GM23248 (cell line): Measurements from ENCODE around the gene CAPN6. TPM values are rescaled to one million over a fixed set of nuclear protein-coding genes. Genes with fewer than 3 reads are reported as not detected.

ENCODE experiments used
- DNase-seq: peaks from one replicate; pipeline ENCODE4 v3.0.0-alpha.2; 2015
- H2AFZ ChIP-seq: fragments of 200-600 bp; sonication (generic); 2 replicates; pipeline ENCODE4 v1.6.1; 2016; ENCODE audit warnings: antibody characterized with exemption
- H3F3A ChIP-seq: fragments of 200-600 bp; sonication (generic); 2 replicates; pipeline ENCODE4 v1.6.1; 2016; ENCODE audit warnings: mild to moderate bottlenecking, antibody characterized with exemption, mixed run types; ENCODE audit not compliant: insufficient read depth
- H3K27ac ChIP-seq: fragments of 200-600 bp; sonication (generic); 2 replicates; pipeline ENCODE4 v1.5.1; 2016; ENCODE audit warnings: mild to moderate bottlenecking
- H3K27me3 ChIP-seq: fragments of 200-600 bp; sonication (generic); replicated peaks from 2 replicates; pipeline ENCODE4 v1.6.1; 2016; ENCODE audit warnings: mild to moderate bottlenecking; ENCODE audit not compliant: insufficient read depth
- H3K36me3 ChIP-seq: fragments of 200-600 bp; sonication (generic); 2 replicates; pipeline ENCODE4 v1.6.1; 2016; ENCODE audit warnings: low read depth, mild to moderate bottlenecking
- H3K4me1 ChIP-seq: fragments of 200-600 bp; sonication (generic); 2 replicates; pipeline ENCODE4 v1.6.1; 2016; ENCODE audit warnings: mild to moderate bottlenecking; ENCODE audit not compliant: insufficient read depth
- H3K4me2 ChIP-seq: fragments of 200-600 bp; sonication (generic); one replicate; pipeline ENCODE4 v1.6.1; 2016; ENCODE audit warnings: mild to moderate bottlenecking; ENCODE audit not compliant: unreplicated experiment
- H3K4me3 ChIP-seq: fragments of 200-600 bp; sonication (generic); 2 replicates; pipeline ENCODE4 v1.5.1; 2016; ENCODE audit warnings: mild to moderate bottlenecking
- H3K79me2 ChIP-seq: fragments of 200-600 bp; sonication (generic); 2 replicates; pipeline ENCODE4 v1.6.1; 2016; ENCODE audit warnings: mild to moderate bottlenecking; ENCODE audit not compliant: insufficient read depth
- H3K9ac ChIP-seq: fragments of 200-600 bp; sonication (generic); 2 replicates; pipeline ENCODE4 v1.6.1; 2016; ENCODE audit warnings: mild to moderate bottlenecking
- H3K9me2 ChIP-seq: fragments of 200-600 bp; sonication (generic); 2 replicates; pipeline ENCODE4 v1.6.1; 2016; ENCODE audit warnings: mixed run types, mild to moderate bottlenecking, moderate library complexity; ENCODE audit not compliant: insufficient read depth
- H3K9me3 ChIP-seq: fragments of 200-600 bp; sonication (generic); one replicate; pipeline ENCODE4 v1.6.1; 2017; ENCODE audit warnings: low read depth
- H4K20me1 ChIP-seq: fragments of 200-600 bp; sonication (generic); 2 replicates; pipeline ENCODE4 v1.6.0; 2016; ENCODE audit not compliant: insufficient read depth
- EZH2 ChIP-seq: fragments of 200-600 bp; sonication (generic); IDR thresholded peaks from 2 replicates; pipeline ENCODE4 v1.6.1; 2018; ENCODE audit warnings: antibody characterized with exemption, mild to moderate bottlenecking; ENCODE audit not compliant: insufficient read depth, poor library complexity, severe bottlenecking
- EZH2phosphoT487 ChIP-seq: fragments of 200-600 bp; sonication (generic); IDR thresholded peaks from 2 replicates; pipeline ENCODE4 v1.6.1; 2018; ENCODE audit warnings: antibody characterized with exemption, moderate library complexity, mild to moderate bottlenecking, low read depth; ENCODE audit not compliant: insufficient read depth
- WGBS, 2 experiments: methylation state at CpG; one replicate each; pipeline ENCODE4 v1.1.6; 2015 to 2017; ENCODE audit warnings: low lambda C conversion rate in 2 of 2, low coverage in 1 of 2; ENCODE audit errors: missing lambda C conversion rate in 2 of 2; 5-methylcytosine and 5-hydroxymethylcytosine counted together
- in situ Hi-C: fragments of 300-500 bp; cut with MboI; formaldehyde crosslinking; loops from 2 replicates; pipeline ENCODE4 v1.15.0; 2020
- polyA plus RNA-seq: library from polyadenylated mRNA; unstranded; fragments of >200 nt; fragmentation: Nextera tagmentation; extraction: Ambion mirVana; gene quantifications from 2 replicates; pipeline ENCODE4 v1.2.1, GENCODE V29; 2016
- total RNA-seq: library from RNA; depleted of rRNA; stranded (reverse); fragments of >200 nt; shearing (Covaris generic); gene quantifications from 2 replicates; pipeline ENCODE4 v1.2.3, GENCODE V29; 2014; rRNA removed

Gene CAPN6, protein sequence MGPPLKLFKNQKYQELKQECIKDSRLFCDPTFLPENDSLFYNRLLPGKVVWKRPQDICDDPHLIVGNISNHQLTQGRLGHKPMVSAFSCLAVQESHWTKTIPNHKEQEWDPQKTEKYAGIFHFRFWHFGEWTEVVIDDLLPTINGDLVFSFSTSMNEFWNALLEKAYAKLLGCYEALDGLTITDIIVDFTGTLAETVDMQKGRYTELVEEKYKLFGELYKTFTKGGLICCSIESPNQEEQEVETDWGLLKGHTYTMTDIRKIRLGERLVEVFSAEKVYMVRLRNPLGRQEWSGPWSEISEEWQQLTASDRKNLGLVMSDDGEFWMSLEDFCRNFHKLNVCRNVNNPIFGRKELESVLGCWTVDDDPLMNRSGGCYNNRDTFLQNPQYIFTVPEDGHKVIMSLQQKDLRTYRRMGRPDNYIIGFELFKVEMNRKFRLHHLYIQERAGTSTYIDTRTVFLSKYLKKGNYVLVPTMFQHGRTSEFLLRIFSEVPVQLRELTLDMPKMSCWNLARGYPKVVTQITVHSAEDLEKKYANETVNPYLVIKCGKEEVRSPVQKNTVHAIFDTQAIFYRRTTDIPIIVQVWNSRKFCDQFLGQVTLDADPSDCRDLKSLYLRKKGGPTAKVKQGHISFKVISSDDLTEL
- not detected in 2 replicates for total RNA-seq
- polyA plus RNA-seq, result not detected in 2 replicates

DNA sequence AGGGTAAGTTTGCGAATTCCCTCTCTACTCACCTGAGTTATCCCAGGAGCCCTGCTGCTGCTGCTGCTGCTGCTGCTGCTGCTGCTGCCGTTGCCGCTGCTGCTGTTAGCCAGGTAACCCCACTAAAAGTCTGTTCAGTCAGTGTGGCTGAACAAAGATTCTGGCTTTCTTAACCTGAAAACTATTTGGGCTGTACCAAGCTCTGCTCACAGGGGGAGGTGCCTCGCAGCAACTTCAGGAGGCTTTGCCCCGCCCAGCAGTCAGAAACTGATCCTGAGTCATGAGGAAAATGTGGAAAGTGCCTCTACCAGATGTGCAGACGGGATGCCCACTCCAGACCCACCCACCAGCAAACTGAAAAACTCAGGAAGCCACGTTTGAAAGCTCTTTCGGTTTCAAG, at the start of gene CAPN6:
Gene CAPN6, minus strand, starts transcription at position 145 of the 400 bp plus-strand sequence. CDS start 6,547 bp downstream, outside the sequence.
- H3K27ac ChIP-seq, result no peak within 1 kb of the TSS
- DNase-seq, result peak; percentile 40
- 0% methylated on average over 6 to 8 of the region's 8 CpGs for WGBS, 2 experiments

DNA sequence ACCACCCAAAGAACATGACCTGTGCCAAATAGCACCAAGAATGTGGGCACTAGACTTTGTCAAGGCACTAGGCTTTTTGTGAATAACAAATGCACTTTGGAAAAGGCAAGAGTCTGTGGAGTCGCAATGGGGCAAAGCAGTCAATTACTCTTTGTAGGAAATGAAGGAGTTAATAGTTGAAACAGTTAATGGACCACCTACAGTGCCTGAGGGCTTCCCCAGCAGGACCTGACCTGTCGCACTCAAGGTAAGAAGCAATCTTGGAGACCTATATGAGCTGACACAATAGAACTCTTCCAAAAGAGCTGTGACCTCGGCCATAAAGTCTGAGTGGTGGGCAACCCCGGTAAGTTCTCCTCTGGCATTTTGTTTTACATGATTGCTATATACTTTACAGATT, 49.2 kb upstream of the CAPN6 start:
- no peak for DNase-seq
- TF ChIP-seq EZH2phosphoT487, result no peak
- TF ChIP-seq EZH2, result no peak
- Histone ChIP-seq H2AFZ (no peak overlapping the region), H3K27ac (no peak overlapping the region), H3K4me2 (no peak overlapping the region), H3F3A (no peaks in the 10 kb centered on the region), H3K4me1 (no peaks in the 10 kb centered on the region), H3K9me2 (no peaks in the 10 kb centered on the region), H3K9ac (no peak overlapping the region), H3K36me3 (no peaks in the 10 kb centered on the region), H3K27me3 (no peaks in the 10 kb centered on the region), H3K79me2 (no peaks in the 10 kb centered on the region), H4K20me1 (no peaks in the 10 kb centered on the region), H3K9me3 (no peaks in the 10 kb centered on the region), H3K4me3 (no peak overlapping the region)
- 30 to 39% methylated on average over 4 of the region's 4 CpGs for WGBS, 2 experiments
- in situ Hi-C loops, result no loop called here

More for the DNA sequence above, at the start of gene CAPN6:
- Histone ChIP-seq H4K20me1 (no peaks in the 10 kb centered on the region), H3K36me3 (no peaks in the 10 kb centered on the region), H3K4me1 (no peaks in the 10 kb centered on the region), H3K4me2 (no peak within 1 kb of the TSS), H2AFZ (no peak within 1 kb of the TSS), H3K27me3 (no peaks in the 10 kb centered on the region), H3K4me3 (no peak within 1 kb of the TSS), H3K9me3 (no peaks in the 10 kb centered on the region), H3K9me2 (no peaks in the 10 kb centered on the region), H3K9ac (no peak within 1 kb of the TSS), H3K79me2 (no peaks in the 10 kb centered on the region), H3F3A (no peaks in the 10 kb centered on the region)
- in situ Hi-C loops, result no loop called here
- TF ChIP-seq EZH2phosphoT487 (no peak), EZH2 (no peak)

GRCh38 chrX:111318901-111319300, 48.6 kb upstream of the CAPN6 start:
- no peak overlapping the region for H3K9ac ChIP-seq
- H3K4me3 ChIP-seq, result no peak overlapping the region
- H2AFZ ChIP-seq, result no peak overlapping the region
- no peaks in the 10 kb centered on the region for H3K27me3 ChIP-seq
- H3K4me1 ChIP-seq, result no peaks in the 10 kb centered on the region
- H3F3A ChIP-seq, result no peaks in the 10 kb centered on the region
- in situ Hi-C loops, result no loop called here
- H3K4me2 ChIP-seq, result no peak overlapping the region
- H3K9me2 ChIP-seq, result no peaks in the 10 kb centered on the region
- TF ChIP-seq EZH2phosphoT487, result no peak
- no peak for TF ChIP-seq EZH2
- H3K9me3 ChIP-seq, result no peaks in the 10 kb centered on the region
- H4K20me1 ChIP-seq, result no peaks in the 10 kb centered on the region
- DNase-seq, result no peak
- H3K36me3 ChIP-seq, result no peaks in the 10 kb centered on the region
- H3K27ac ChIP-seq, result no peak overlapping the region
- H3K79me2 ChIP-seq, result no peaks in the 10 kb centered on the region

DNA sequence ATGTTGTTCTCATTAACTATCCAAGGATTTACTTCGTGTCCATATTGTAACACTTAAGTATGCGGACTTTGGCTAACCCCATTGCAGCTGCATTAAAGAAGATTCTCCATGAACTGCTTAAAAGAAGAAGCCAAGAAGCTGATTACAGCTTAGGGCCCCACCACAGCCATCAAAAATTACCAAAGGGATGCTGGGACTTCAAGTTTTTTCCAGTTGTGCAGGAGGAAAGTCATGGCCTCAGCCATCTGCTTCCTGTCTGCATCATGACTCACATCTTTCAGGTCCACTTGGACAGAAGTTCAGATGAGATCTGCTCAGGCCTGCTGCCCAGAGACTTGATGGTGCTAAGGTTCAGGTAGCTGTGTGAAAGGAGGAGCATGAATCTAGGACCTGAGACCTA, 38.8 kb upstream of the CAPN6 start:
- no peaks in the 10 kb centered on the region for H4K20me1 ChIP-seq
- H3F3A ChIP-seq, result no peaks in the 10 kb centered on the region
- no peak for DNase-seq
- no peaks in the 10 kb centered on the region for H3K79me2 ChIP-seq
- no peak overlapping the region for H2AFZ ChIP-seq
- in situ Hi-C loops, result no loop called here
- no peaks in the 10 kb centered on the region for H3K9me2 ChIP-seq
- no peaks in the 10 kb centered on the region for H3K9me3 ChIP-seq
- H3K9ac ChIP-seq, result no peak overlapping the region
- no peak overlapping the region for H3K4me2 ChIP-seq
- H3K27me3 ChIP-seq, result no peaks in the 10 kb centered on the region
- no peaks in the 10 kb centered on the region for H3K4me1 ChIP-seq
- no peaks in the 10 kb centered on the region for H3K36me3 ChIP-seq
- no peak overlapping the region for H3K27ac ChIP-seq
- no peak overlapping the region for H3K4me3 ChIP-seq
- 35 to 54% methylated on average over 2 of the region's 2 CpGs for WGBS, 2 experiments
- TF ChIP-seq EZH2phosphoT487 (no peak), EZH2 (no peak)
